A549 (cell line): ENCODE data around the gene TCTN1. TPM values are rescaled to one million over a fixed set of nuclear protein-coding genes. Genes with fewer than 3 reads are reported as not detected.
"Not testable (repeated sequence)": the region's sequence is repeated elsewhere in the genome, so short reads cannot be mapped to it uniquely, and the experiment has no call there.

ENCODE experiments used
- ATAC-seq, 2 experiments: fragments of 200-7000 bp in 1 of 2; fragments of >200 bp in 1 of 2; cut with Nextera tagmentation in 1 of 2; cut with Tn5 transposase in 1 of 2; 3 replicates each; pipeline versions ENCODE4 v1.8.0 to v1.9.1; 2018 to 2020; ENCODE audit warnings: mild to moderate bottlenecking in 1 of 2, moderate library complexity in 1 of 2
- CTCF ChIA-PET: fragments of 300-600 bp; sonication (Branson Sonifier 250); formaldehyde crosslinking; extraction: SDS; loops from one replicate; lab custom pipeline; 2021; ENCODE audit warnings: antibody characterized with exemption, inconsistent platforms; lab: Yijun Ruan, JAX
- POLR2A ChIA-PET: fragments of 350-600 bp; formaldehyde crosslinking; extraction: SDS; loops from one replicate; lab custom pipeline; 2021; ENCODE audit warnings: antibody characterized with exemption, inconsistent platforms; lab: Yijun Ruan, JAX
- DNase-seq, 2 experiments: peaks; one replicate each; pipeline versions ENCODE4 v3.0.0 to v3.0.0-alpha.2; 2011 to 2016; ENCODE audit warnings: low read depth in 1 of 2, low spot score in 1 of 2
- FAIRE-seq: peaks from 2 replicates; lab custom pipeline; 2011; peaks lifted over from hg19 to GRCh38; lab: Jason Lieb, UNC
- H3K27ac ChIP-seq, 2 experiments: fragments of >200 bp; sonication (Bioruptor Twin); formaldehyde crosslinking; 3 replicates each; pipeline ENCODE4 v1.5.1; 2016 to 2017
- H3K4me1 ChIP-seq: fragments of >200 bp; sonication (Bioruptor Twin); formaldehyde crosslinking; 3 replicates; pipeline ENCODE4 v1.6.1; 2016
- H3K4me2 ChIP-seq: fragments of >200 bp; sonication (Bioruptor Twin); formaldehyde crosslinking; 3 replicates; pipeline ENCODE4 v1.6.1; 2016
- H3K4me3 ChIP-seq: fragments of >200 bp; sonication (Bioruptor Twin); formaldehyde crosslinking; 3 replicates; pipeline ENCODE4 v1.5.1; 2016
- H3K9me3 ChIP-seq: fragments of >200 bp; sonication (Bioruptor Twin); formaldehyde crosslinking; 3 replicates; pipeline ENCODE4 v1.6.1; 2016
- BCL3 ChIP-seq: fragments of >200 bp; sonication (Bioruptor Twin); formaldehyde crosslinking; IDR thresholded peaks from 3 replicates; pipeline ENCODE4 v1.6.1; 2016
- CBX2 ChIP-seq: fragments of 200-600 bp; sonication (generic); IDR thresholded peaks from 2 replicates; pipeline ENCODE4 v1.6.1; 2016; ENCODE audit warnings: low read depth, mild to moderate bottlenecking, borderline replicate concordance
- CHD2 ChIP-seq: fragments of 150-350 bp; IDR thresholded peaks from 2 replicates; pipeline ENCODE4 v1.6.1; 2014; ENCODE audit warnings: low read length; ENCODE audit not compliant: partially characterized antibody
- EHF ChIP-seq: fragments of 250-450 bp; sonication (Bioruptor Pico); IDR thresholded peaks from 2 replicates; pipeline ENCODE4 v1.5.0; 2020; ENCODE audit warnings: mild to moderate bottlenecking
- EHMT2 ChIP-seq: fragments of 200-600 bp; sonication (generic); IDR thresholded peaks from 2 replicates; pipeline ENCODE4 v1.6.1; 2016; ENCODE audit warnings: antibody characterized with exemption, low read depth, mild to moderate bottlenecking, moderate library complexity
- EP300 ChIP-seq, 2 experiments: fragments of >200 bp; sonication (Bioruptor Twin); formaldehyde crosslinking; IDR thresholded peaks; 2 replicates in 1 of 2; 3 replicates in 1 of 2; pipeline ENCODE4 v1.6.1; 2016 to 2017
- ESRRA ChIP-seq: fragments of 150-350 bp; IDR thresholded peaks from 2 replicates; pipeline ENCODE4 v1.6.1; 2014; ENCODE audit warnings: mild to moderate bottlenecking, low read length, borderline replicate concordance
- FOSL2 ChIP-seq, 2 experiments: fragments of 450-650 bp in 1 of 2; fragments of >200 bp in 1 of 2; sonication (Bioruptor Twin) in 1 of 2; formaldehyde crosslinking; IDR thresholded peaks; 2 replicates each; pipeline versions ENCODE4 v1.5.0 to v1.6.1; 2016 to 2020; ENCODE audit warnings: mild to moderate bottlenecking in 1 of 2, moderate library complexity in 1 of 2
- HEYL ChIP-seq: fragments of 250-450 bp; sonication (Bioruptor Pico); IDR thresholded peaks from 2 replicates; pipeline ENCODE4 v1.8.0; 2021; ENCODE audit warnings: mild to moderate bottlenecking, moderate library complexity
- HMGXB4 ChIP-seq: fragments of 250-450 bp; sonication (Bioruptor Pico); IDR thresholded peaks from 2 replicates; pipeline ENCODE4 v1.5.0; 2021; ENCODE audit warnings: mild to moderate bottlenecking, moderate library complexity, borderline replicate concordance
- HOXB5 ChIP-seq: fragments of 250-450 bp; sonication (Bioruptor Pico); IDR thresholded peaks from 2 replicates; pipeline ENCODE4 v1.5.0; 2020; ENCODE audit warnings: mild to moderate bottlenecking, moderate library complexity
- MAFK ChIP-seq: fragments of 450-650 bp; IDR thresholded peaks from 2 replicates; pipeline ENCODE4 v1.6.1; 2014; ENCODE audit not compliant: partially characterized antibody
- NFE2L2 ChIP-seq: fragments of 150-350 bp; conservative IDR thresholded peaks from 2 replicates; pipeline ENCODE4 v1.6.1; 2014; ENCODE audit warnings: low read length
- NPAS2 ChIP-seq: fragments of 250-450 bp; sonication (Bioruptor Pico); IDR thresholded peaks from 2 replicates; pipeline ENCODE4 v1.8.0; 2022; ENCODE audit warnings: mild to moderate bottlenecking, moderate library complexity, borderline replicate concordance
- PHF8 ChIP-seq: fragments of 200-600 bp; sonication (generic); IDR thresholded peaks from 2 replicates; pipeline ENCODE4 v1.6.1; 2016; ENCODE audit warnings: low read depth, mild to moderate bottlenecking, antibody characterized with exemption, moderate library complexity, borderline replicate concordance
- RAD21 ChIP-seq, 2 experiments: fragments of >200 bp in 1 of 2; sonication (Bioruptor Twin) in 1 of 2; formaldehyde crosslinking in 1 of 2; IDR thresholded peaks in 1 of 2; conservative IDR thresholded peaks in 1 of 2; 2 replicates in 1 of 2; 3 replicates in 1 of 2; pipeline ENCODE4 v1.6.1; 2012 to 2018; ENCODE audit warnings: inconsistent platforms in 1 of 2
- RARB ChIP-seq: fragments of 250-450 bp; sonication (Bioruptor Pico); IDR thresholded peaks from 2 replicates; pipeline ENCODE4 v1.8.0; 2021; ENCODE audit warnings: mild to moderate bottlenecking, moderate library complexity
- RFX5 ChIP-seq: fragments of 450-650 bp; IDR thresholded peaks from 2 replicates; pipeline ENCODE4 v1.7.1; 2014; ENCODE audit warnings: antibody characterized with exemption, mild to moderate bottlenecking, moderate library complexity
- RNF2 ChIP-seq: fragments of 200-600 bp; sonication (generic); IDR thresholded peaks from 2 replicates; pipeline ENCODE4 v1.6.1; 2016; ENCODE audit warnings: low read depth, mild to moderate bottlenecking, antibody characterized with exemption, moderate library complexity, borderline replicate concordance
- ZC3H11A ChIP-seq: fragments of 450-650 bp; IDR thresholded peaks from 2 replicates; pipeline ENCODE4 v1.6.1; 2014; ENCODE audit warnings: antibody characterized with exemption, mild to moderate bottlenecking
- ZSCAN20 ChIP-seq: fragments of 250-450 bp; sonication (Bioruptor Pico); IDR thresholded peaks from 2 replicates; pipeline ENCODE4 v1.8.0; 2022; ENCODE audit warnings: mild to moderate bottlenecking, moderate library complexity
- WGBS: methylation state at CpG from one replicate; pipeline ENCODE4 v1.1.6; 2017; ENCODE audit errors: missing lambda C conversion rate; 5-methylcytosine and 5-hydroxymethylcytosine counted together
- polyA plus RNA-seq, 4 experiments: library from polyadenylated mRNA; depleted of rRNA in 3 of 4; stranded (reverse); fragments of >200 nt; fragmentation: RNase III in 1 of 4; extraction: RNeasy Plus Mini Kit Qiagen cat#74134 plus additional on column Dnase treatment in 1 of 4; gene quantifications; 2 replicates in 3 of 4; 3 replicates in 1 of 4; pipeline ENCODE4 v1.2.3, GENCODE V29; 2011 to 2017
- TF ChIP-seq, protein P1 (sequence below): fragments of 150-350 bp; IDR thresholded peaks from 2 replicates; pipeline ENCODE4 v1.6.1; 2014; ENCODE audit warnings: low read depth, mild to moderate bottlenecking, low read length

TCTN1 gene
- polyA plus RNA-seq, 2 of the 4 experiments (the other 2 are of a cell fraction) = 26.5 to 56.9 TPM

DNA sequence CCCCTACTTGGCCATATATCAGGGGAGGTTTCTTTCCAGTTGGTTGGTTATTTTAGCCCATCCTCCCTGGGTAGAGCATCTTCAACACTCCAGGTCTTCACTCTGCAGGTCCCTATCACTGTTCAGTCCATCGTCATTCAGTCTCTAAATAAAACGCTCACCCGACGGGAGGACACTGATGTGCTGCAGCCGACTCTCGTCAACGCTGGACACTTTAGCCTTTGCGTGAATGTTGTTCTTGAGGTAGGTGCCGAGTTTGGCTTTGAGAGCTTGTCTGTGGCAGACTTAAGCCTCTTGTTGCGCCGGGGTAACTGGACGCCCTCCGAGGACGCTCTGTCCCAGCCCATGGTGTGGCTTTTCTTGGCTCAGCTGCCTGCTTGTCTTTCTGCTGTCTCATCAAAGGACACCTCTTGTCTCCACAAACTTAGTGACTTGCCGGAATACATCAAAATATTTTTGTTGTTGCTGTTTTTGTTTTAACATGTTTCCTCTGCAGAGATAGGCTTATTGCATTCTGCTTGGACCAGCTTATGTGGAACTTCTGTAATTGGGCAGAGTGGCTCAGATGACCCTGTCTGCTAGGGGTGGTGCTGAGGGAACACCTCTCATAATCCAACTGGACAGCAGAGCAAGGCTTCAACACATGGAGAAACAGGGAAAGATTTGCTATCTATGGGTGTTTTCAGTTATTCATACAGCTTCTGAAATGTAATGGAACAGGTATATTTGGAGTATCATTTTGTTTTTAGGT, 26.5 kb downstream of the TCTN1 start (continued):
- TF ChIP-seq RFX5 = no peak
- no peak for TF ChIP-seq PHF8
- no peak for TF ChIP-seq HOXB5
- TF ChIP-seq EHF (CRISPR knock-in tag) = no peak
- no peak for TF ChIP-seq HMGXB4 (CRISPR knock-in tag)
- TF ChIP-seq FOSL2 (IDR thresholded peaks at IDR 0.05) = no peak
- no peak for TF ChIP-seq FOSL2 (CRISPR knock-in tag; IDR thresholded peaks at IDR 0.05)
- TF ChIP-seq, all 56 proteins: peak for 0

DNA sequence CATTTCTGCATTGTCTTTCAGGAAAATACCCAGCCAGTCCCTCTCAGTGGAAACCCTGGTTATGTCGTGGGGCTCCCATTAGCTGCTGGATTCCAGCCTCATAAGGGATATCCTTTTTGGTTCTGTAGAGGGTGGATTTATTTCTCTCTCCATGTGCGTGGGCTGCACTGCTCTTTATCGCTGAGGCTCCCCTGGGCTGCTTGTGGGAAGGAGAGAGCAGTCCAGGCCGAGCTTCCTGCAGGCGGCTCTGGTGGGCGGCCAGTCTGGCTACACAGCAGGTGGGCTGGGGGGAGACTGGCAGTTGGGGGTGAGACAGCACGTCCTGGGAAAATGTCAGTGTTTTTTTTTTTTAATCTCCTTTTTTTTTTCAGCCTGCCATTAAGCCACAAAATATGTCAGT, 27.6 kb downstream of the TCTN1 start:
- ATAC-seq = no peak
- ChIA-PET POLR2A (no interaction called here), CTCF (interaction anchor here (0.6 to 1.1 kb wide), 4 partner anchors 10 to 948 kb away, joined by 3 to 4 read pairs (median 4); partner anchors contain the start of gene TCTN1)
- no peak for DNase-seq
- Histone ChIP-seq H3K27ac (no peak overlapping the region), H3K4me2 (no peak overlapping the region), H3K4me1 (peaks cover 8% of the 10 kb centered on the region; the same call in 1 of the 3 replicates), H3K9me3 (no peaks in the 10 kb centered on the region), H3K4me3 (no peak overlapping the region)
- TF ChIP-seq BCL3 = no peak
- TF ChIP-seq NFE2L2 = no peak
- no peak for FAIRE-seq
- WGBS = 89% methylated on average over 7 of the region's 7 CpGs

DNA sequence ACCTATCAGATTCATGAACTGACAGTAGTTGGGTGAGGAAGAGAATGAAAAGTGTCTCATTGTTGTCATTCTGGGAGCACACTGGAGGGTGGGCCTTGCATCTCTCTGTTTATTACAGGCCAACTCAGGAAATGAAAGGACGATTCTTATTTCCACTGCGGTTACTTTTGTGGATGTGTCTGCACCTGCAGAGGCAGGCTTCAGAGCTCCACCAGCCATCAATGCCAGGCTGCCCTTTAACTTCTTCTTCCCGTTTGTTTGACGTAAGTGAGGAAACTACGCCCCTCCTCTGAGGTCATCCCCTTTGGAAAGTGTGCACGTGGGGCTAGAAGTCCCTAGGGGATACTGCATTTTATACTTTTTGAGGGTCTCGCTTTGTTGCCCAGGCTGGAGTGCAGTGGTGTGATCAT, 33.7 kb downstream of the TCTN1 start:
- Histone ChIP-seq H3K4me2 (no peak overlapping the region), H3K9me3 (no peaks in the 10 kb centered on the region), H3K4me3 (no peak overlapping the region), H3K4me1 (no peaks in the 10 kb centered on the region), H3K27ac (no peak overlapping the region)
- WGBS = 94% methylated on average over 7 of the region's 7 CpGs
- TF ChIP-seq ZC3H11A (no peak), RAD21 (conservative IDR thresholded peaks at IDR 0.05 in 1 of 2, IDR thresholded peaks at IDR 0.05 in 1 of 2) (no peak), EP300 (IDR thresholded peaks at IDR 0.05) (no peak), ESRRA (no peak)
- no peak for FAIRE-seq
- CTCF ChIA-PET = interaction anchor here (1.4 kb wide), 1 partner anchor 16 kb away, joined by 3 read pairs; no protein-coding TSS in a partner anchor
- no peak for ATAC-seq
- POLR2A ChIA-PET = no interaction called here
- DNase-seq = no peak

DNA sequence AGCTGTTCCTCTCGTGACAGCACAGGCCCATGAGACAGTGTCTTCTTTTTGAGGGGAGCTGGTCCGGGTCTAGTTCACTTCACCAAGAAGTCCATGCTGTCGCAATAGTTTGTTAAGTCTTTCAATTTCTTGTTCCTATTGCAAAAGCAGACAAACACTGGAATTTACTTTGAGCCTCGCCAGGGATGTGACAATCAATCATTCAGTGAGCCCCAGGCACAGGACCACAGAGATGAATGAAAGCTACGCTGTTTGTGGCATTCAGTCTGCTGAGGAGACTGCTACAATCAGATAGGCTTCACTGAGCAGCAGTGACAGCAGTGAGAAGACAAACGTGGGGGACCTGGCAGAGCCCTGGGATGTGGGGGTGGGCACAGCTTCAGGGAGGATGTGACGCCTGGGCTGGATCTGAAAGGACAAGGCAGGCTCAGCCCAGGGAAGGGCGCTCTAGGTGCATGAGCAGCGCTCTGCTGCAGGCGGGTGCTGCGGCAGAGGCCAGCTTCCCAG, 35.5 kb downstream of the TCTN1 start:
- Histone ChIP-seq H3K9me3 (no peaks in the 10 kb centered on the region), H3K4me3 (no peak overlapping the region), H3K27ac (no peak overlapping the region), H3K4me1 (no peaks in the 10 kb centered on the region), H3K4me2 (no peak overlapping the region)
- DNase-seq (no peak), FAIRE-seq (no peak), ATAC-seq (no peak)
- WGBS = 85% methylated on average over 11 of the region's 11 CpGs
- CTCF ChIA-PET = interaction anchor here (0.6 to 1.2 kb wide), 3 partner anchors 9 to 239 kb away, joined by 3 read pairs; no protein-coding TSS in a partner anchor
- POLR2A ChIA-PET = no interaction called here
- TF ChIP-seq NPAS2 (CRISPR knock-in tag) = no peak
- TF ChIP-seq RNF2 = no peak
- TF ChIP-seq, protein P1, sequence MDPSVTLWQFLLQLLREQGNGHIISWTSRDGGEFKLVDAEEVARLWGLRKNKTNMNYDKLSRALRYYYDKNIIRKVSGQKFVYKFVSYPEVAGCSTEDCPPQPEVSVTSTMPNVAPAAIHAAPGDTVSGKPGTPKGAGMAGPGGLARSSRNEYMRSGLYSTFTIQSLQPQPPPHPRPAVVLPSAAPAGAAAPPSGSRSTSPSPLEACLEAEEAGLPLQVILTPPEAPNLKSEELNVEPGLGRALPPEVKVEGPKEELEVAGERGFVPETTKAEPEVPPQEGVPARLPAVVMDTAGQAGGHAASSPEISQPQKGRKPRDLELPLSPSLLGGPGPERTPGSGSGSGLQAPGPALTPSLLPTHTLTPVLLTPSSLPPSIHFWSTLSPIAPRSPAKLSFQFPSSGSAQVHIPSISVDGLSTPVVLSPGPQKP = no peak
- no peak for TF ChIP-seq CBX2
- no peak for TF ChIP-seq CHD2
- no peak for TF ChIP-seq RAD21 (conservative IDR thresholded peaks at IDR 0.05 in 1 of 2, IDR thresholded peaks at IDR 0.05 in 1 of 2)
- TF ChIP-seq HEYL (CRISPR knock-in tag) = no peak
- TF ChIP-seq EHMT2 = no peak
- no peak for TF ChIP-seq MAFK
- no peak for TF ChIP-seq ZSCAN20
- TF ChIP-seq RARB (CRISPR knock-in tag) = no peak

- H3K27ac ChIP-seq, CTCF ChIA-PET, H3K4me1 ChIP-seq, POLR2A ChIA-PET, DNase-seq, ATAC-seq, FAIRE-seq, H3K9me3 ChIP-seq, H3K4me2 ChIP-seq, H3K4me3 ChIP-seq: not testable (repeated sequence)
- 87% methylated on average over 10 of the region's 10 CpGs for WGBS
Observed at GRCh38 chr12:110654238-110654637, 40.3 kb downstream of the TCTN1 start.
